Brain microvascular endothelial cell (primary cell): ENCODE results near the gene ALKBH3.
A peak's percentile ranks its signal among the peaks of the same experiment; 100 is the strongest.

ENCODE experiments used
- DNase-seq: peaks from one replicate; pipeline ENCODE4 v3.0.0-alpha.2; 2020
- H3K27ac ChIP-seq: fragments of 250-450 bp; sonication (Bioruptor Pico); 2 replicates; pipeline ENCODE4 v1.5.1; 2020; ENCODE audit warnings: mild to moderate bottlenecking, moderate library complexity
- H3K27me3 ChIP-seq: fragments of 250-450 bp; sonication (Bioruptor Pico); replicated peaks from 2 replicates; pipeline ENCODE4 v1.5.1; 2020; ENCODE audit warnings: mild to moderate bottlenecking
- H3K36me3 ChIP-seq: fragments of 250-450 bp; sonication (Bioruptor Pico); replicated peaks from 2 replicates; pipeline ENCODE4 v1.5.1; 2020; ENCODE audit warnings: mild to moderate bottlenecking
- H3K4me3 ChIP-seq: 2 replicates; pipeline ENCODE4 v1.5.1; 2011; ENCODE audit warnings: low read depth, mild to moderate bottlenecking, control low read depth, low read length, moderate library complexity
- CTCF ChIP-seq: IDR thresholded peaks from 2 replicates; pipeline ENCODE4 v1.5.1; 2011; ENCODE audit warnings: low read depth, mild to moderate bottlenecking, moderate library complexity, low read length, control low read depth, inconsistent platforms; ENCODE audit errors: missing control alignments
- in situ Hi-C: cut with HindIII; loops from 2 replicates; pipeline ENCODE4 v1.10.0; 2017; ENCODE audit warnings: low sequenced_read_pairs, low pct_ligation_motif_present

Gene ALKBH3

GRCh38 chr11:43967661-43968060 lies 87.0 kb downstream of the ALKBH3 start:
- Histone ChIP-seq H3K36me3 (no peaks in the 10 kb centered on the region), H3K27me3 (no peaks in the 10 kb centered on the region), H3K27ac (no peak overlapping the region), H3K4me3 (no peak overlapping the region)
- no peak for DNase-seq
- no peak for TF ChIP-seq CTCF
- in situ Hi-C loops = no loop called here

- TF ChIP-seq CTCF = no peak
- no peak for DNase-seq
- no peak overlapping the region for H3K27ac ChIP-seq
- in situ Hi-C loops = no loop called here
- H3K27me3 ChIP-seq = no peaks in the 10 kb centered on the region
- H3K36me3 ChIP-seq = no peaks in the 10 kb centered on the region
- H3K4me3 ChIP-seq = no peak overlapping the region
Measured at GRCh38 chr11:43968719-43969118, 88.1 kb downstream of the ALKBH3 start.

- TF ChIP-seq CTCF = no peak
- in situ Hi-C loops = no loop called here
- Histone ChIP-seq H3K36me3 (no peaks in the 10 kb centered on the region), H3K4me3 (no peak overlapping the region), H3K27me3 (no peaks in the 10 kb centered on the region), H3K27ac (no peak overlapping the region)
- peak; percentile 32 for DNase-seq
Measured at GRCh38 chr11:43969543-43969942, 88.9 kb downstream of the ALKBH3 start.
